ENCODE data around the gene NSRP1. TPM values are rescaled to one million over a fixed set of nuclear protein-coding genes. Genes with fewer than 3 reads are reported as not detected.

The NSRP1 gene
- total RNA-seq, 2 experiments from 2014 or later = 23.8 to 25.2 TPM

DNA sequence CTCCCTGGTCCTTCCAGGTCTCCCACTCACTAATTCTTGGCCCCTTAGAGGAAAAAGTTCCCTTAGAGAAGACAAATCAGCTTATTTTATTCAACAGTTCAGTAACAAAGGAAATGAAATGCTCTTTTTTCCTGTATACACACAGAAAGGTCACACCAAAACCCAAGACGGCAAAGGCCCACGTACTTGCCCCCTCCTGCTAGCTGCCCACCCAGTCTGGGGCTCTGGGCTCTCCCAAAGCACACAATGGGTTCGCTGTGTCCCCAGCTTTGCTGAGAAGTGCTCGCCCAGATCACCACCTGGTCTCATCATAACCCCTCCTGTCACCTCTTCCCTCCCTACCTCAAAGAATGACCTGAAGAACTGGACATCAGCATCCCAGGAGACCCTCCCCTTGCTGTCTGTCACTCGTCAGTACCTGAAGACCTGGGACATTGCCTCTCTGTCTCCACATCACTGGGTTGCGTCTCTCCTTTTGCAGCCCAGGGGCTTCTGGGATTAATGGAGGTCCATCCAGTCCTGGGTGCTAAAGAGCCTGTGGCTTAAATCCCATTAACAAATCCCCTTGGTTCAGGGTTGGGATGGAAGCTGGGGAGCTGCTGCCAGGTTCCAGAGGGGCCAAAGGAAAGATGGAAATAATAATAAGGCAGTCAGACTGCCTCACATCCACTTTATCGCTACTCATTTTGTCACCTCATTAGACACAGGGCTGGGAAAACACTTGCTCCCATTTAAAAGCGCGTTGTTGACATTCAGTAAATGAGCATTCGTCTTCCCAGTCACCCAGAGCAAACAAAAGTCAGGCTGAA is 115.6 kb downstream of the NSRP1 start:
- TF ChIP-seq, protein P1, sequence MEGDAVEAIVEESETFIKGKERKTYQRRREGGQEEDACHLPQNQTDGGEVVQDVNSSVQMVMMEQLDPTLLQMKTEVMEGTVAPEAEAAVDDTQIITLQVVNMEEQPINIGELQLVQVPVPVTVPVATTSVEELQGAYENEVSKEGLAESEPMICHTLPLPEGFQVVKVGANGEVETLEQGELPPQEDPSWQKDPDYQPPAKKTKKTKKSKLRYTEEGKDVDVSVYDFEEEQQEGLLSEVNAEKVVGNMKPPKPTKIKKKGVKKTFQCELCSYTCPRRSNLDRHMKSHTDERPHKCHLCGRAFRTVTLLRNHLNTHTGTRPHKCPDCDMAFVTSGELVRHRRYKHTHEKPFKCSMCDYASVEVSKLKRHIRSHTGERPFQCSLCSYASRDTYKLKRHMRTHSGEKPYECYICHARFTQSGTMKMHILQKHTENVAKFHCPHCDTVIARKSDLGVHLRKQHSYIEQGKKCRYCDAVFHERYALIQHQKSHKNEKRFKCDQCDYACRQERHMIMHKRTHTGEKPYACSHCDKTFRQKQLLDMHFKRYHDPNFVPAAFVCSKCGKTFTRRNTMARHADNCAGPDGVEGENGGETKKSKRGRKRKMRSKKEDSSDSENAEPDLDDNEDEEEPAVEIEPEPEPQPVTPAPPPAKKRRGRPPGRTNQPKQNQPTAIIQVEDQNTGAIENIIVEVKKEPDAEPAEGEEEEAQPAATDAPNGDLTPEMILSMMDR (IDR thresholded peaks at IDR 0.05) = no peak
- Mint-ChIP-seq H3K27me3 (peaks cover 70% of the 10 kb centered on the region), H3K27ac (no peak overlapping the region), H3K9me3 (no peaks in the 10 kb centered on the region), H3K4me3 (no peak overlapping the region), H3K36me3 (ENCODE audit: low read depth) (no peaks in the 10 kb centered on the region), H3K4me1 (ENCODE audit: low read depth) (peaks cover 9% of the 10 kb centered on the region)
- Histone ChIP-seq H3K4me1 (ENCODE audit: insufficient read depth, low read length) (peaks cover 20% of the 10 kb centered on the region), H3K27me3 (ENCODE audit: control insufficient read depth in 1 of 2, insufficient read depth in 2 of 2, low read length in 2 of 2) (peaks cover 28 to 45% of the 10 kb centered on the region in 2 experiments), H3K4me3 (ENCODE audit: low read length) (no peak overlapping the region), H3K36me3 (ENCODE audit: insufficient read depth, low read length) (no peaks in the 10 kb centered on the region), H3K27ac (ENCODE audit: low read depth in 1 of 2, low read length in 2 of 2) (no peak overlapping the region), H3K9me3 (ENCODE audit: control insufficient read depth in 1 of 2, insufficient read depth in 1 of 2, low read length in 2 of 2) (peaks cover 0 to 3% of the 10 kb centered on the region in 2 experiments)
- DNase-seq = no peak
- ATAC-seq (ENCODE audit: poor library complexity) = no peak
- intact Hi-C loops (cut with DNase I, micrococcal nuclease) = no loop called here
- POLR2A ChIA-PET = no interaction called here
- CTCF ChIA-PET = no interaction called here

DNA sequence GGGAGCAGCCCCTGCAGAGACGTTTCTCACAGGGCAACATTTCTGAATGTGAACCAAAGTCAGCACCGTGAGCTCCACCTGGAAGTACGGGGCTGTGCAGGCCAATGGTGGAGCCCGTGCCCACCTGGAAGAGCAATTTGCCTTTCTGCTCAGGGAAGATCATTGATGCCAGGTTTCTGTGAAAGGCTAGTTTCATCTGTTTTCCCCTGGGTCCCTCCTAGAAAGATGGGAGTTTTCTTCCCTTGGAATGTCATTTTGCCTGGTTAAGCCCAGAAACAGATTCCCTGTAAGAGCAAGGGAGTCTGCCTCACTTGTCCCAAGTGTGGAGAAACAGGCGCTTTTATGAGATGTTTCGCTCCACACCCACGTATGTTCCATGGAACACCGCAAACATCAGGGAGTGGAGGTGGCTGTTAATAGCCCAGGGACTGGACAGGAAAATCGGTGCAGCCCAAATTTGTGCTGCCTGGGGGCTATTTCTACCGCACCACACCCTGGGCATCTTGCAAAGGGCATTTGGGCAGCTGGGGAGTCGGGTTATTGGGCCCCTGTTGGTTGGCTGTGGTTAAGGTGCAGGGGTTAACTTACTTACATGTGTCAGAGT is 116.3 kb downstream of the NSRP1 start:
- no peak for DNase-seq
- no peak overlapping the region for H3K27ac Mint-ChIP-seq
- CTCF ChIA-PET = no interaction called here
- H3K36me3 Mint-ChIP-seq (ENCODE audit: low read depth) = no peaks in the 10 kb centered on the region
- Histone ChIP-seq H3K4me1 (ENCODE audit: insufficient read depth, low read length) (peaks cover 27% of the 10 kb centered on the region), H3K36me3 (ENCODE audit: insufficient read depth, low read length) (no peaks in the 10 kb centered on the region), H3K27me3 (ENCODE audit: control insufficient read depth in 1 of 2, insufficient read depth in 2 of 2, low read length in 2 of 2) (peaks cover 35 to 52% of the 10 kb centered on the region in 2 experiments), H3K4me3 (ENCODE audit: low read length) (no peak overlapping the region), H3K27ac (ENCODE audit: low read depth in 1 of 2, low read length in 2 of 2) (no peak overlapping the region), H3K9me3 (ENCODE audit: control insufficient read depth in 1 of 2, insufficient read depth in 1 of 2, low read length in 2 of 2) (peaks cover 0 to 9% of the 10 kb centered on the region in 2 experiments)
- no peak for ATAC-seq (ENCODE audit: poor library complexity)
- H3K9me3 Mint-ChIP-seq = no peaks in the 10 kb centered on the region
- POLR2A ChIA-PET = no interaction called here
- intact Hi-C loops (cut with DNase I, micrococcal nuclease) = no loop called here
- peaks cover 74% of the 10 kb centered on the region for H3K27me3 Mint-ChIP-seq
- TF ChIP-seq, protein P1 (IDR thresholded peaks at IDR 0.05) = no peak
- H3K4me1 Mint-ChIP-seq (ENCODE audit: low read depth) = peaks cover 15% of the 10 kb centered on the region
- H3K4me3 Mint-ChIP-seq = no peak overlapping the region

DNA sequence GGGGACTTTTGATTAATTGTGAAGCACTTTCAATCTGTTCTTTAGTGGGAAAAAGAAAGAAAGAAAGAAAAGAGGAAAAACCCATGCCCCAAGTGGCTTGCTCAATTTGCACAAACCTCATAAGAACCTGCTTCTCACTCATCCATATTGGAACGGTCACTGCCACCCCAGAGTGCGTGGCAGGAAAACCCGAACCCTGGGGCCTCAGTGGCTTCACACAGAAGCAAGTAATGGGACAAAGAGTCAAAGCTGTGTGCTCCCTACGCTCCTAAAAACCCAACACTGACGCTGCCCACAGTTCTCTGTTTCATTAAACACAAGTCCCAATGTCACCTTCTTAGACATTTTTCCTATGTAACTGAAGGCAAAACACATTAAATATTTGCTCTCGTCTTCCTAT is 117.7 kb downstream of the NSRP1 start:
- intact Hi-C loops (cut with DNase I, micrococcal nuclease) = no loop called here
- H3K9me3 ChIP-seq (ENCODE audit: control insufficient read depth in 1 of 2, insufficient read depth in 1 of 2, low read length in 2 of 2) = peaks cover 0 to 9% of the 10 kb centered on the region in 2 experiments
- TF ChIP-seq, protein P1 (IDR thresholded peaks at IDR 0.05) = no peak
- H3K27me3 ChIP-seq (ENCODE audit: control insufficient read depth in 1 of 2, insufficient read depth in 2 of 2, low read length in 2 of 2) = peaks cover 45 to 66% of the 10 kb centered on the region in 2 experiments
- DNase-seq (no peak), ATAC-seq (ENCODE audit: poor library complexity) (no peak)
- H3K36me3 ChIP-seq (ENCODE audit: insufficient read depth, low read length) = no peaks in the 10 kb centered on the region
- Mint-ChIP-seq H3K9me3 (no peaks in the 10 kb centered on the region), H3K27me3 (peaks cover 78% of the 10 kb centered on the region), H3K36me3 (ENCODE audit: low read depth) (no peaks in the 10 kb centered on the region), H3K27ac (no peak overlapping the region), H3K4me1 (ENCODE audit: low read depth) (peaks cover 22% of the 10 kb centered on the region), H3K4me3 (no peak overlapping the region)
- H3K4me3 ChIP-seq (ENCODE audit: low read length) = no peak overlapping the region
- POLR2A ChIA-PET = no interaction called here
- peaks cover 33% of the 10 kb centered on the region for H3K4me1 ChIP-seq (ENCODE audit: insufficient read depth, low read length)
- no peak overlapping the region for H3K27ac ChIP-seq (ENCODE audit: low read depth in 1 of 2, low read length in 2 of 2)
- CTCF ChIA-PET = no interaction called here

Measured in CD4-positive, alpha-beta T cell (primary cell).